Activated T-cell treated with anti-CD3 and anti-CD28 coated beads, Interleukin-2, amount 50 U/mL, for 1 hour (primary cell): ENCODE results near the gene CFAP46.
"Not testable (repeated sequence)": the region's sequence is repeated elsewhere in the genome, so short reads cannot be mapped to it uniquely, and the experiment has no call there.

Experiments
- DNase-seq: peaks from one replicate; pipeline ENCODE4 v3.0.0-alpha.2; 2020

CFAP46 gene

GRCh38 chr10:132898391-132899053, 43.8 kb downstream of the CFAP46 start:
- DNase-seq: no peak

- no peak for DNase-seq
Measured at GRCh38 chr10:132897516-132898381, 44.6 kb downstream of the CFAP46 start.

DNA sequence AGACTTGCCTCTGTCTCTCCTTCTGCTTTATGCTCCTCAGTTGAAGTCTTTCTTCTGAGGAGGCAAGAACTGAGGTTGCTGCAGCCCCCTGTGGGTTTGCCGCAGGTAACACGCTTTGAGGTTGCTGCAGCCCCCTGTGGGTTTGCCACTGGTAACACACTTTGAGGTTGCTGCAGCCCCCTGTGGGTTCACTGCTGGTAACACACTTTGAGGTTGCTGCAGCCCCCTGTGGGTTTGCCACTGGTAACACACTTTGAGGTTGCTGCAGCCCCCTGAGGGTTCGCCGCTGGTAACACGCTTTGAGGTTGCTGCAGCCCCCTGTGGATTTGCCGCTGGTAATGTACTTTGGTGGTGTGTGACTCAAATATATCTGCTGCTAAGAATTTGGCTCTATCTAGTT, 48.6 kb downstream of the CFAP46 start:
- DNase-seq: not testable (repeated sequence)

DNA sequence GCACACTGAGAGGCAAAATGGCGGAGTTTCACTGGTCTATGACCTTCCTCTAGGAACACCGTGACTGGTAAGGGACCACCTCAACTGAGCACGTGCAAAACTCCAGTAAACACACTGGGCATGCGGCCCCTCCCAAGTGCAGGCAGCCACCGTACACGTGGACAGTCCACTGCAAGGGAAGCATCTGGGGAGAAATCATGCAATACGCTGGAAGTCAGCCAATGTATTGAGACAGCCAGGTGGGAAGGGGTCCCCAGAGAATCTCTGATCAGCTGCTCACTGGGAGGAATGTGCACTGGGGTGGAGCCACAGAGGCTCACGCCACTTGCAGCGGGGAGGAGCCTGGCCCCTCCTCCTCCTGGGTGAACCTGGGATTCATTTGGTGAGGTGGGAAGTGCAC, 49.3 kb downstream of the CFAP46 start:
- DNase-seq: no peak

- DNase-seq: no peak
Measured at GRCh38 chr10:132892004-132892403, 50.4 kb downstream of the CFAP46 start.

DNA sequence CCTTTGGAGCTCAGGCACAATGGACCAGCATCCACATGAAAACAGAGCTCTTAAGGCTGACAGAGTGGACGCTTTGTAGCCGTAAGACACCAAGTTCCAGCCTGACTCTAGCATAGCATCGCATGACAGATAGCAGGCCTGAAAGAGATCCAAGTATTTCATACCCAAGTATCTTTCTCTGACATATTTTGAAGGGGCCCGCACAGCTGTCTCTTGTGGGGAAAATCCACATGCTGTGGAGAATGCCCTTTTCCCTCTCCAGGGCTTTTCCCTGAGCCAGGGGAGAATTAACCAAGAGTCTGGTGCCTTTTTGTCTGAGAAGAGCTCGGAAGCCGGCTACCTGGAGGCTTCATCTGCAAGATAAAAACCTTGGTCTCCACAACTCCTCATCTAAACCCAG, 51.0 kb downstream of the CFAP46 start:
- no peak for DNase-seq

GRCh38 chr10:132890301-132890700, 52.1 kb downstream of the CFAP46 start:
- no peak for DNase-seq

- no peak for DNase-seq
Measured at GRCh38 chr10:132889556-132889955, 52.8 kb downstream of the CFAP46 start.

GRCh38 chr10:132888898-132889490, 53.4 kb downstream of the CFAP46 start:
- DNase-seq: no peak

- DNase-seq: not testable (repeated sequence)
Measured at GRCh38 chr10:132888446-132888845, 53.9 kb downstream of the CFAP46 start.

DNA sequence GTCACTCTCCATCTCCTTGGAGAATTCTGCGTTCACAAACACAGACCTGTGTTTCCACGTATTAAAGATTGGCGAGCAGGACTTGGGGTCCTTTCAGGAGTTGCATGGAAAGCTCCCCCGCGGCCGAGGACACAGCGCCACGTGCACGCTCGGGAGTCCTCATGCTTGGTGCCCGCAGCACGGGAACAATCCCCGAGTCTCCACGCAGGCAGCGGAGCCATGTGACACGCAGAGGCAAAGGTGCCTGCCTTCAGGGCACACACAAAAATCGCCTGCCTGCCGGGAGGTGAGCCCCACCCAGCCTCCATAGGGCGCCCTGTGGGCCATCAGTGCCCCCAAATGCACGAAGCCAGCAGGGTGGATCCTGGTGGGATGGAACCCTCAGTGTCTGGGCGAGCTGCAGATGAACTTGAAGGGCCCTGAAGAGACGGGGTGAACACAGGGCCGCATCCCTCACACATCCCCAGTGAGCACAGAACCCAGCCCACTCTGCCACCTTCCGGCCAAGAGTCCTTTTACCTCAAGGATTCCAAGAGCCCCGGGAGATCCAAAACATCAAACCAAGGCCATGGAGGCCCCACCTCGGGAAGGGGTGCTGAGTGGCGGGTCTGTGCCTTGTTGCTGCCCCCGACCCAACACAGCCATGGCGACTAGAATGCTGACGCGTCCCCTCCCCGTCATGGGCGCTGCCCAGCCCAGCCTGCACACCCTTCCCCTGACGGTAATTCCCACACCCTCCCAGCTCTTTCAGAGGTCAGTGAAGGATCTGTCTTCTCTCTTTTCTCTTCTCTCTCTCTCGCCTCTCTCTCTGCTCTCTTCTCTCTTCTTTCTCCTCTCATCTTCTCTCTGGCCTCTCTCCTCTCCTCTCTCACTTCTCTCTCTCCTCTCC, 55.9 kb downstream of the CFAP46 start:
- DNase-seq: no peak

- no peak for DNase-seq
Measured at GRCh38 chr10:132885451-132886210, 56.7 kb downstream of the CFAP46 start.

DNA sequence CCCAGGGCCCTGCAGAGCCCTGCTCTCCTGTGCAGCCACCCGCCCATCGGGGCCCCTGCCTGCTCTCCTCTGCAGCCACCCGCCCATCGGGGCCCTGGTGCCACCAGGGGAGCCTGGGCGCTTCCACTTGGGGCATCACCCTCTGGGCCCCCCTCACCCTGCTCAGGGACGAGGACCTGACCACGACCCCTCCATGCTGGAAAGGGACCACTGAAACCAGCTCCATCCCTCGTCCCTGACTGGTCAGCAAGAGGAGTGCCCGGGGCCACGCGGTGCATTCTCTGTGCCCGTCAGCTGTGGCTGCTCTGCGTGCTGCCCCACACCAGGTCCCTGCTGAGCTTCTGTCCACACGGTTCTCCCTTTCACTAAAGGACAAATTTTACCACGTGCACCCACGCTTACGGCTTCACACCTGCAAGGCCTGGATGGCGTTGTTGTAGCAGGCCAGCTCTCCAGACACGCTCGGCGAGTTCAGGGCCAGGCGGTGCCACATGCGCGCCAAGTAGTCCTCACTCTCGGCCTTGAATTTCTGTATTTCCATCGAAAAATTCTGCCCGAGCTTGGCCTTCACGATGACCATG, 57.6 kb downstream of the CFAP46 start:
- no peak for DNase-seq

- no peak for DNase-seq
Measured at GRCh38 chr10:132884041-132884440, 58.3 kb downstream of the CFAP46 start.

DNA sequence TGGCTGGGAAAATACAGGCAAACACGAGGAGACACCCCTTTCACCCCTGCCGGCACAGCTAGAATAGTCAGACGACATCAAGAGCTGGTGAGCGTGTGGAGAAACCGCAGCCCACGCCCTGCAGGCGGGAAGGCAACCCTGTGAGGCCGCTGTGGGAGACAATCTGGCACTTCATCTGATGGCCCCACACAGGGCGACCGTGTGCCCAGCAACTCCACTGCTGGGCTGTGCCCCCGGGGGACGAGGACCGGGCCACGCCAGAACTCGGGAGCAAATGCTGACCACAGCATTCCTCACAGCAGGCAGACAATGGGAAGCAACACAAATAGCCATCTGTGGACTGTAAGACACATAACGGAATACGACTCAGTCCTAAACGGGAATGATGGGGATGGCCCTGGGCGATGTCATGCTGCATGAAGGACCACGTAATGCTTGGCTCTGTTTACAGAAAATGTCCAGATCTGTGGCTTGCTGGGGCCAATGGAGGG, 58.9 kb downstream of the CFAP46 start:
- no peak for DNase-seq

DNA sequence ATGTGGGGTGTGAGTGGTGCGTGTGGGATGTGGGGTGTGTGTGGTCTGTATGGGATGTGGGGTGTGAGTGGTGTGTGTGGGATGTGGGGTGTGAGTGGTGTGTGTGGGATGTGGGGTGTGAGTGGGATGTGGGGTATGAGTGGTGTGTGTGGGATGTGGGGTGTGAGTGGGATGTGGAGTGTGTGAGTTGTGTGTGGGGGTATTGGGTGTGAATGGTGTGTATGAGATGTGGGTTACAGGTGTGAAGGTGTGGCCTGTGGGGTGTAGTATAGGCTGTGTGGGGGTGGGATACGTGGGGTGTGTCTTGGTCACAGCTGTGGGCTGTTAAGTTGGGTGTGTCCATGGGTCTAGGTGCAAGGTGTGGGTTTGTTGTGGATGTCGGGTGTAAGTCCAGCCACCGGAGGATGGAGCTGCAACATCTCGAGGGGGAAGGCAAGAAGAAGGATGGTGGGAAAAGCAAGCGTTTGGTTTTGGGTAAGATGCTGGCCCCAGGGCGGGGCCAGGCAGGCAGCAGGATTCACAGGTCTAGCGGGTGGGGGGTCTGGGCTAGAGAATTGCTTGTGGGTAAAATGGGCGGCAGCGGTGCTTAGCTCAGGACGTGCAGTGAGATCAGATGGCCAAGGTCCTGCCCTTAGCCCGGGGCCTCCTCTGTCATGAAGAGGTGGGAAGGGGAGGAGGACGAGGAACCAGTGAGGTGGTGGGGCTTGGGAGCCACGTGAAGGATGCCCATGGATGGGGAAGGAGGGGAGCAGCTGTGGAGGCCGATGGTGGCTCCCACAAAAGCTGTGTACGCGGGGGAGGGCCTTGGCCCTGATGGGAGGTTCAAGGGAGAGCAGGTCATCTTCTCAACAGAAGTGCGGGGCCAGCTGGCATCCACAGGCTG, 60.1 kb downstream of the CFAP46 start:
- no peak for DNase-seq

- DNase-seq: no peak
Measured at GRCh38 chr10:132881186-132881920, 61.0 kb downstream of the CFAP46 start.

GRCh38 chr10:132880128-132880981, 62.0 kb downstream of the CFAP46 start:
- DNase-seq: no peak
